Thoracic aorta (tissue), 2 donors: Measurements from ENCODE around the gene NMRAL1. TPM values are rescaled to one million over a fixed set of nuclear protein-coding genes. Genes with fewer than 3 reads are reported as not detected.
A peak's percentile ranks its signal among the peaks of the same experiment; 100 is the strongest.

Experiments
- ATAC-seq: fragments of 150-250 bp; one replicate; pipeline ENCODE4 v1.8.0; 2017; ENCODE audit warnings: low read depth; ENCODE audit not compliant: insufficient number of reproducible peaks, low FRiP score
- DNase-seq: peaks from one replicate; pipeline ENCODE4 v3.0.0-alpha.2; 2020; ENCODE audit warnings: low spot score
- H3K27ac ChIP-seq, 2 donors: fragments of 200-600 bp; sonication (generic); 1 replicate in 1 of 2; 2 replicates in 1 of 2; pipeline ENCODE4 v1.5.1; 2016; ENCODE audit warnings: mild to moderate bottlenecking in 2 of 2, moderate library complexity in 2 of 2
- H3K27me3 ChIP-seq: fragments of 200-600 bp; sonication (generic); replicated peaks from 2 replicates; pipeline ENCODE4 v1.6.0; 2016; ENCODE audit warnings: mild to moderate bottlenecking; ENCODE audit not compliant: insufficient read depth
- H3K36me3 ChIP-seq: fragments of 200-600 bp; sonication (generic); one replicate; pipeline ENCODE4 v1.5.1; 2016
- H3K4me1 ChIP-seq, 2 donors: fragments of 200-600 bp; sonication (generic); 1 replicate in 1 of 2; 2 replicates in 1 of 2; pipeline versions ENCODE4 v1.5.1 to v1.6.0; 2016; ENCODE audit warnings: low read depth in 2 of 2, mild to moderate bottlenecking in 1 of 2; ENCODE audit not compliant: control insufficient read depth in 1 of 2
- H3K4me3 ChIP-seq: fragments of 200-600 bp; sonication (generic); 2 replicates; pipeline ENCODE4 v1.5.1; 2016; ENCODE audit warnings: mild to moderate bottlenecking
- H3K9me3 ChIP-seq: fragments of 200-600 bp; sonication (generic); 2 replicates; pipeline ENCODE4 v1.5.1; 2016
- total RNA-seq, 2 donors: library from RNA; depleted of rRNA; stranded (reverse); fragments of >200 nt; gene quantifications; one replicate each; pipeline versions ENCODE4 v1.1.0 to v1.2.3, GENCODE V29; 2016
- TF ChIP-seq, protein P1 (sequence below): fragments of 200-600 bp; sonication (generic); IDR thresholded peaks from one replicate; pipeline ENCODE4 v1.5.1; 2019; ENCODE audit warnings: antibody characterized with exemption

Gene NMRAL1
- 10 to 100 TPM; 22.8 to 23.3 TPM for total RNA-seq

DNA sequence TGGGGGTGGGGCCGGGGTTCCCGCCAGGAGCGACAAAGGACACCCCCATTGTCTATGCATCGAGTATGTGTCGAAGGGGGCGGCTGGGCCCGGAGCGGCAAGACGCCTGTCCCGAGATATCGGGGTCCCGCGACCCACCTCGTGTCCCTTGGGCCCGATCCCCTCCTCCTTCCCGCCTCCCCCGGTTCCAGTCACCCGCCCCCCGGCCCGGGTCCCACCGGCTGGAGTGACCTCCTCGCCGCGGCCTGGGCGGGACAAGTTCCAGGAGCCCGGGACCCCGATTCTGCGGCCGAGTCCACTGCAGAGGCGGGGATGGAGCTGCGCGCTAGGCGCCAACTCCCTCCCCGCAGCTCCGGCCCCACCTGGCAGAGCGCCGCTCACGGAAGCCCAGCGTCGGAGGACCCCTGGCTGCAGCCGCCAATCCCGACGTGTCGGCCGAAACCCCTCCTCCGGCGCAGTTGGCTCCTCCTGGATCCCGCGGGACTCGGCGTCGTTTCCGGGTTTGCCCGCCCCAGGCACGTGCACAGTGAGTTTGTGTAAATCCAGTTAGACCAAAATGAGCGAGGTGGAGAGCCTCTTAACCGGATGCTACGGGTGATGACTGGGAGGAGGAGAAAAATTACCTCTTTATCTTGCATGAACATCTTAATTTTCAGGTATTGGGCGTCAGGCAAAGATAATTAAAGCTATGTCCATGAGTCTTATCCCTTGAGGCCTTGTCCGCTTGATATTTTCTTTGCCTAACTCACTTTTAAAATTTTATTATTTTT is at the start of gene NMRAL1:
TSS of gene NMRAL1 (minus strand) at position 434 of the 770 bp plus-strand sequence. CDS start 493 bp downstream, outside the sequence.
- Histone ChIP-seq H3K4me1 (peaks cover 15 to 36% of the 10 kb centered on the region in 2 donors), H3K9me3 (no peaks in the 10 kb centered on the region), H3K4me3 (peak within 1 kb of the TSS; percentile 82), H3K36me3 (no peaks in the 10 kb centered on the region), H3K27ac (peak within 1 kb of the TSS; percentile 70 to 76), H3K27me3 (no peaks in the 10 kb centered on the region)
- TF ChIP-seq, protein P1, sequence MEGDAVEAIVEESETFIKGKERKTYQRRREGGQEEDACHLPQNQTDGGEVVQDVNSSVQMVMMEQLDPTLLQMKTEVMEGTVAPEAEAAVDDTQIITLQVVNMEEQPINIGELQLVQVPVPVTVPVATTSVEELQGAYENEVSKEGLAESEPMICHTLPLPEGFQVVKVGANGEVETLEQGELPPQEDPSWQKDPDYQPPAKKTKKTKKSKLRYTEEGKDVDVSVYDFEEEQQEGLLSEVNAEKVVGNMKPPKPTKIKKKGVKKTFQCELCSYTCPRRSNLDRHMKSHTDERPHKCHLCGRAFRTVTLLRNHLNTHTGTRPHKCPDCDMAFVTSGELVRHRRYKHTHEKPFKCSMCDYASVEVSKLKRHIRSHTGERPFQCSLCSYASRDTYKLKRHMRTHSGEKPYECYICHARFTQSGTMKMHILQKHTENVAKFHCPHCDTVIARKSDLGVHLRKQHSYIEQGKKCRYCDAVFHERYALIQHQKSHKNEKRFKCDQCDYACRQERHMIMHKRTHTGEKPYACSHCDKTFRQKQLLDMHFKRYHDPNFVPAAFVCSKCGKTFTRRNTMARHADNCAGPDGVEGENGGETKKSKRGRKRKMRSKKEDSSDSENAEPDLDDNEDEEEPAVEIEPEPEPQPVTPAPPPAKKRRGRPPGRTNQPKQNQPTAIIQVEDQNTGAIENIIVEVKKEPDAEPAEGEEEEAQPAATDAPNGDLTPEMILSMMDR: no peak
- DNase-seq: peak; percentile 64
- peak; percentile 74 for ATAC-seq

DNA sequence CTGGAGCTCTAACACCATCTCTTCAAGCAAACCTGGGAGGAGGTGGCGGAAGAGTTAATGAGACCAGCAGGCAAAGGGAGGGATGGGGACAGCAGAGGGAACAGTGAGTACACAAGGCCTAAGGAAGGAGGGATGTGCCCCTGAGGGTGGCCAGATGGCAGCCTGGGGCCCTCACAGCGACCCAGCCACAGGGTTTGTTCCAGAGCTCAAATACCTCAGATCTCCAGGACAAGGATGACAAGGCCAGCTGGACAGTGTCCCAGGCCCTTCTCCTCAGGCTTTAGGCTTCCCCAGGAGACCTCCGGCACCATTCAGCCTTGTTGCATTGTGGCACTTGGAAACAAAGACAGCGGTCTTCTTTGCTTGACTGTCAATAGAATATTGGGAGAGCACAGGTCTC is 49.3 kb upstream of the NMRAL1 start:
- Histone ChIP-seq H3K4me1 (peaks cover 5 to 16% of the 10 kb centered on the region in 2 donors), H3K27ac (no peak overlapping the region), H3K27me3 (no peaks in the 10 kb centered on the region), H3K4me3 (no peak overlapping the region), H3K36me3 (no peaks in the 10 kb centered on the region), H3K9me3 (no peaks in the 10 kb centered on the region)
- ATAC-seq (no peak), DNase-seq (no peak)
- TF ChIP-seq, protein P1: no peak

DNA sequence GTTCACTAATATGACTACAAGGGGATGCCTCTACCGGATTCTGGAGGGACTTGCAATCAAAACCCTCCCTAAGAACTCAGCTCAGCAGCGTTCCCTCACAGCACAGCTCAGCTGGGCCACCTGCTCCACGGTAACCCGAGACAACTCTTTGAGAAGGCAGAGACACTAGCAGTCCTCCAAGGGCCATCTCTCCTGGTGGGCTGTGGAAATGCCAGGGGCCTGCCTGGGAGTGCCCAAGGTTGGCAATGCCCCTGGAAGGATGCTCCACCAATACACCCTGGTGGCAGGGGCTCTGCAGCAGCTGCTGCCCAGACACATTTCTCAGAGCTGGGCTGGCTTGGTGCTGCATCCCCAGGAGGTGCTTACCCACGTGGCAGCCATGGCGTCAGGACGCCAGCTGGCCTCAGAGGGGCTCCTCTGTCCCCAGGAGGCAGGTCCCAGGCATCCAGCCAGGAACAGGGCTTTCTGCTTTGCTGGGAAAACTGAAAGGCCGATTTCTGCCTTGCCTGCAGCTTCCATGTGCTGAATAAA is 47.7 kb upstream of the NMRAL1 start:
- Histone ChIP-seq H3K27me3 (no peaks in the 10 kb centered on the region), H3K4me1 (peaks cover 5 to 16% of the 10 kb centered on the region in 2 donors), H3K36me3 (no peaks in the 10 kb centered on the region), H3K27ac (peak overlapping the region in 1 of 2 donors; percentile 1), H3K9me3 (no peaks in the 10 kb centered on the region), H3K4me3 (no peak overlapping the region)
- DNase-seq (no peak), ATAC-seq (no peak)
- TF ChIP-seq, protein P1: no peak

DNA sequence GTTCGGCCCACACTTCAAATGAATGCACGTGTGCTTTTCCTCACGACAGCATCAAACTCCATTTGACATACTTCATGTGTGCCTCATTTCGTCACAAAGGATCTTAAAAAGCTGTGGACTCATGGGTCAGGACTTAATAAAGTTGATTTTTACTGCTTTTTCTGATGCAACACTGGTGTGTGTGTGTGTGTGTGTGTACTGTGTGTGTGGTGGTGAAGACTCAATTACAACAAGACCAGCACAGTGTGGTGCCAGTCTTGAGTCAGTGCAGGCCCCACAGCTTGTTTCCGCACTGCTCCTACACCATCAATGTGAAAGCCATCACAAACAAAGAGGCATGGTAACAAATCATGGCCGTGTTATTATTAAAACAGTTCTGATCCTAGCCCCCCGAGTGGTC is 46.5 kb upstream of the NMRAL1 start:
- Histone ChIP-seq H3K27me3 (no peaks in the 10 kb centered on the region), H3K27ac (no peak overlapping the region), H3K9me3 (no peaks in the 10 kb centered on the region), H3K36me3 (no peaks in the 10 kb centered on the region), H3K4me3 (no peak overlapping the region), H3K4me1 (peaks cover 7 to 19% of the 10 kb centered on the region in 2 donors)
- no peak for DNase-seq
- TF ChIP-seq, protein P1: no peak
- no peak for ATAC-seq

DNA sequence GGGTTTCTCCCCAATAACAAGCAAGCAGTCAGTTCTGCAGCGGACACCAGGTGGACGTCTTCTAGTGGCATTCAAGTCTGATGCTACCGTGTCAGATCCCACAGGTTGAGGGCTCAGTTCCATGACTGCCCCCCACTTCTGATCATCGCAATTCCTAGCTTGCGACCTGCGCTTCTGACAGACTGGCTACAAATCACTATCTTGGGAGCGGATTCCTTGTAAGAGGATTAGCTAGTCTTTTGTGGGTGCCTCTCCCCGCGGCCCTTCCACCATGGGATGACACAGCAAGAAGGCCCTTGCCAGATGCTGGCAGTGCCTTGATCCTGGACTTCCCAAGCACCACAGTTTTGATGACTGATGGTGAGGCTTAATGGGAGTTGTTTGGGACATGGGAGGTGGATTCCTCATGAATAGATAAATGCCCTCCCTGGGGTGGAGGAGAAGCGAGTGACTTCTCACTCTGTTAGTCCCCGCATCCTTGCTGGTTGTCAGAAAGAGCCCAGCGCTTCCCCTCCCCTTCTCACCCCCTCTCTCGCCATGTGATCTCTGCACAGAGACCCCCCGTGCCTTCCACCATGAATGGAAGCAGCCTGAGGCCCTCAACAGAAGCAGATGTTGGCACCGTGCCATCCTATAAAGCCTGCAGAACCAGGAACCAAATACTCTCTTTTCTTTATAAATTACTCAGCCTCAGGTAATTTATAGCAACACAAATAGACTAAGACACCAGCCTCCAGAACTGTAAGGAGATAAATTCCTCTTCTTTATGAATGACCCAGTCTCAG is 45.0 kb upstream of the NMRAL1 start:
- Histone ChIP-seq H3K9me3 (no peaks in the 10 kb centered on the region), H3K27me3 (no peaks in the 10 kb centered on the region), H3K27ac (no peak overlapping the region), H3K4me3 (no peak overlapping the region), H3K36me3 (no peaks in the 10 kb centered on the region), H3K4me1 (peaks cover 17 to 34% of the 10 kb centered on the region in 2 donors)
- ATAC-seq (no peak), DNase-seq (no peak)
- TF ChIP-seq, protein P1: no peak
